ENCODE measurements around the gene RHOBTB3. TPM values are rescaled to one million over a fixed set of nuclear protein-coding genes. Genes with fewer than 3 reads are reported as not detected.
A peak's percentile ranks its signal among the peaks of the same experiment; 100 is the strongest.
"Not testable (repeated sequence)": the region's sequence is repeated elsewhere in the genome, so short reads cannot be mapped to it uniquely, and the experiment has no call there.

Gene RHOBTB3, protein sequence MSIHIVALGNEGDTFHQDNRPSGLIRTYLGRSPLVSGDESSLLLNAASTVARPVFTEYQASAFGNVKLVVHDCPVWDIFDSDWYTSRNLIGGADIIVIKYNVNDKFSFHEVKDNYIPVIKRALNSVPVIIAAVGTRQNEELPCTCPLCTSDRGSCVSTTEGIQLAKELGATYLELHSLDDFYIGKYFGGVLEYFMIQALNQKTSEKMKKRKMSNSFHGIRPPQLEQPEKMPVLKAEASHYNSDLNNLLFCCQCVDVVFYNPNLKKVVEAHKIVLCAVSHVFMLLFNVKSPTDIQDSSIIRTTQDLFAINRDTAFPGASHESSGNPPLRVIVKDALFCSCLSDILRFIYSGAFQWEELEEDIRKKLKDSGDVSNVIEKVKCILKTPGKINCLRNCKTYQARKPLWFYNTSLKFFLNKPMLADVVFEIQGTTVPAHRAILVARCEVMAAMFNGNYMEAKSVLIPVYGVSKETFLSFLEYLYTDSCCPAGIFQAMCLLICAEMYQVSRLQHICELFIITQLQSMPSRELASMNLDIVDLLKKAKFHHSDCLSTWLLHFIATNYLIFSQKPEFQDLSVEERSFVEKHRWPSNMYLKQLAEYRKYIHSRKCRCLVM
- total RNA-seq (2014; rRNA removed; shearing (Covaris generic)), result 51.4 and 53.6 TPM in 2 replicates
- 51.9 and 73.3 TPM in 2 replicates for polyA plus RNA-seq (2015; cell fraction: cytosol; rRNA removed)
- polyA plus RNA-seq (2015; cell fraction: nucleus; rRNA removed), result 75.9 and 80.7 TPM in 2 replicates

GRCh38 chr5:95730730-95731570 is at the start of gene RHOBTB3:
Gene RHOBTB3 (plus strand): TSS chr5:95731336. CDS start chr5:95731683, 347 bp downstream.
- peak; percentile 94 for DNase-seq (ENCODE audit: low read depth)

DNA sequence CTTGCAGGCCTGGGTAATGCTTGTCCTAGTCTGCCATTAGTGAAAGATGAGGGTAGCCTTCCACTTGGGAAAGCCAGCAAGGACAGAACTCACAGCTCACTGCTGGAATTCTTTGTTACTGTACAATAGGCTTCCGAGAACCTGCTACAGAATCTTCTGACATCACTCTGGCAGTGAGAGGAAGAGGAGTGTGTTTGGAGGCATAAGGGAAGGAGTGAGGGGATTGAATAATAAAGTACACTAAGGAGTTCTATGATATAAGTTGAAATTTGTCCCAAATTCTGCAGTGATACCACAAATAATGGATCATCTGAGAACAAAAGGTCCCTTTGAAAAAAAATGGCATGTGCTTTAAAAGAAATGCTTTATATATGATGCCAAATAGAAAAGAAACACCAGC is 48.2 kb upstream of the RHOBTB3 start, which contains the start of gene SPATA9:
SPATA9 (minus strand) TSS at position 101 of the 400 bp plus-strand sequence. CDS start 137 bp downstream, outside the sequence.
- DNase-seq (ENCODE audit: low read depth), result no peak

- DNase-seq (ENCODE audit: low read depth), result no peak
Observed at GRCh38 chr5:95684361-95684760, 46.8 kb upstream of the RHOBTB3 start.

DNA sequence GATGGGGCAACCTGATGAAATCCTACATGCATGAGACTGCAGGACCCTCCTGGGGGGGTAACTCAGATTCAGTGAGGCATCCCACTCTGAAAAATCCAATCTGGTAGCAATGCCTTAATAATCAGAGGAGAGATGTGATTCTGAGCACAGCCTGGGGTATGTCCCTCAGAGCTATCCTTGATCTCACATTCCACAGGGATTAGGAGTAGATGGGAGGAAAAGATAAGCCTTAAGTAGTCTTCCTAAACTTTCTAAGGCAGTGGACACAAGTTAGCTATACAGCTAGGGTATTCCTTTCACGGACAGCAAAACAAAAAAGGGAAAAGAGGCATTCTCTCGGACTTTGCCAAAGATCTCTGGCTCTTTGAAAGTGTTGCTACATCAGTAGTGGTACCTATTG is 44.5 kb upstream of the RHOBTB3 start:
- no peak for DNase-seq (ENCODE audit: low read depth)

GRCh38 chr5:95689680-95690079 is 41.5 kb upstream of the RHOBTB3 start:
- DNase-seq (ENCODE audit: low read depth), result no peak

GRCh38 chr5:95690333-95690732 is 40.8 kb upstream of the RHOBTB3 start:
- DNase-seq (ENCODE audit: low read depth), result no peak

DNA sequence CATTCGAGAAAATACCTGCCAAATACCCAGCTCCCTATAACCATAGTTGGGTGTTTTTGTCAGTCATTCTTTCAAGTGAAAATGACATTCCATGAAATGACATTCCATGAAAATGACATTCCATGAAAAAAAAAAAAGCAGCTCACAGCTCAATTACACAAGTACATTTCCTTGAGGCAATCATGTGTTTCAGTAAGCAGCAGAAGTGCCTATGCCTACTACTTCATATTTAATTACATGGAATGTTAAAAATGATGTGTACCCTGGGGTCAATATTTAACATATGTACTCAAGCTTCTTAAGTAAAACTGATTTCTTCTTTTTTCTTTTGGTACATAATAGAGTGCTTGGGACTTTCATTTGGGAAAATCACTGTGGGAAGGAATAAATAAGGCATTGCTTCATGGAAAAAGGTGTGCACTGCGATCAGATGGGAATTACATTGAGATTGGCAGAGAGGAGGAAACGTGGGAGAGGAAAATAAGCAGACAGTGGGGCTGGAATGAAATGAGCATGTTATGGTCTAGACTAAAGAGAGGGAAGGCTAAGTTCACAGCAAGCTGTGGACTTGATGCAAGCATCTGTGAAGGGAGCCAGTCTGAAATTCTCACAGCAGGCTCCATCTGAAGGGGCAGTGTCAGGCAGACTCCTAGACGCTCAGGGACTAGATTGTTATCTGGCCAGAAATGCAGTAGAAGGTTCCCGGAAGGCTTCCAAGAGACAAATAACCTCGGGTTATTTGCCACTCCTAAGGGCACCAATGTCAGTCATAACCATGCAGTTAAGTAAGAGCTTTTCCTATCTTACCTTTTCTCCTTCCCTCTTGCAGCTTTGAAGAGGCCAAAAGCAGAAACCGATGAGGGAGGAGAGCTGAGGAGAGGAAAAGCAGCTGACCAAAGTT is 33.1 kb upstream of the RHOBTB3 start:
- no peak for DNase-seq (ENCODE audit: low read depth)

DNA sequence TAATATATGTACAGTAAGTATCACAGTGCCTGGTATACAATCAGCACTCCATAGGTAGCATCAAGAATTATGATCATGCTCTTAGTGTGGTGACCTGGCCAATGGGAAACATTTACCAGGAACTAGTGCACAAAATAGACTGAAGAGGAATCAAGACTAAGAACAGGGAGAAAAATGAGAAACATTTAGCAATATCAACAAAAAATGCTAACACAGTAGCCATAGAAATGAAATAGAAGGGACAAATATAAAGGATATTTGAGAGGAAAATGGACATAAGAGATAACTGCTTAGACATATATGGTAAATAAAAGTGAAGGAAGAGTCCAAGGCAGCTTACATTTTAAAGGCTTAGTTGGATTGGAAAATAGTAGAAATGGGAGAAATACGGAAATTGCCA is 31.8 kb upstream of the RHOBTB3 start:
- DNase-seq (ENCODE audit: low read depth), result no peak

DNA sequence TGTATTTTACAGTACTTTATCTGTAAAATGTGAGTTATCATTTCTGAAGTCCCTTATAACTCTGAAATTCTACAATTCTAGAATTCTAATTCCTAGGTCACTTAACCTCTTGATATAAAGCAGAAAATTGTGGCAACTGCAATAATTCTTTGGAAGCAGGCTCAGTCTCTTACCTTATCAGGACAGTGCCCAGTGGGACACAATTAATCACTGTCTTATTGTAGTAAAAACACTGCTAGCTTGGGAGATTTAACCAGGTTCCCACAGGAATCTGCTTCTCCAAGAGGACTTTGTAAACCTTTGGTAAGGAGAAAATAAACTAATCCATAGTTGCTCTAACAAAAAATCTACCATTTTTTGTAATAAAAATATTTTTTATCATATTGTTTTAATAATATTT is 30.1 kb upstream of the RHOBTB3 start:
- no peak for DNase-seq (ENCODE audit: low read depth)

GRCh38 chr5:95704150-95704549 is 27.0 kb upstream of the RHOBTB3 start:
- no peak for DNase-seq (ENCODE audit: low read depth)

DNA sequence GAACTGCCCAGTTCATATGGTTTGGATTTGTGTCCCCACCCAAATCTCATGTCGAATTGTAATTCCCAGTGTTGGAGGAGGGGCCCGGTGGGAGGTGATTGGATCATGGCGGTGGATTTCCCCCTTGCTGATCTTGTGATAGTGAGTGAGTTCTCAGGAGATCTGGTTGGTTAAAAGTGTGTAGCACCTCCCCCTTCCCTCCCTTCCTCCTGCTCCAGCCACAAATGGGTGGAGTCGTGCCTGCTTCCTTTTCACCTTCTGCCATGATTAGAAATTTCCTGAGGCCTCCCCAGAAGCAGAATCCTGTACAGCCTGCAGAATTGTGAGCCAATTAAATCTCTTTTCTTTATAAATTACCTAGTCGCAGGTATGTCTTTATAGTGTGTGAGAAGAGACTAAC is 24.9 kb upstream of the RHOBTB3 start:
- DNase-seq (ENCODE audit: low read depth), result not testable (repeated sequence)

DNA sequence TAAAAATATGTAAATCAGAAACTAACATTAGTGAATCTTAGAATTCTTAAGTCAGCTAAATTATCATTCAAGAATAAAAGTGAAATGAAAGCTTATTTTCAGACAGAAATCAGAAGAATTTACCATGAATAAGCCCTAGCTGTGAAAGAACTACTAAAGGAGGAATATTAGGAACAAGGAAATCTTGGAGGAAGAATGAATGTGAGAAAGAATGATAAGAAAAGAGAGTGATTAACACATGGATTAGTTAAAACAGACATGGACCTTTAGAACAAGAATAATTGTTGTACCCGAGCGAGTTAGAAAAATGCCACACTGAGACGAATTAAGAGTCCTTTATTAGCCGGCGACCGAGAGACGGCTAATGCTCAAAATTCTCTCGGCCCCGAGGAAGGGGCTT is 24.1 kb upstream of the RHOBTB3 start:
- no peak for DNase-seq (ENCODE audit: low read depth)

- DNase-seq (ENCODE audit: low read depth), result not testable (repeated sequence)
Observed at GRCh38 chr5:95707534-95708188, 23.5 kb upstream of the RHOBTB3 start.

DNA sequence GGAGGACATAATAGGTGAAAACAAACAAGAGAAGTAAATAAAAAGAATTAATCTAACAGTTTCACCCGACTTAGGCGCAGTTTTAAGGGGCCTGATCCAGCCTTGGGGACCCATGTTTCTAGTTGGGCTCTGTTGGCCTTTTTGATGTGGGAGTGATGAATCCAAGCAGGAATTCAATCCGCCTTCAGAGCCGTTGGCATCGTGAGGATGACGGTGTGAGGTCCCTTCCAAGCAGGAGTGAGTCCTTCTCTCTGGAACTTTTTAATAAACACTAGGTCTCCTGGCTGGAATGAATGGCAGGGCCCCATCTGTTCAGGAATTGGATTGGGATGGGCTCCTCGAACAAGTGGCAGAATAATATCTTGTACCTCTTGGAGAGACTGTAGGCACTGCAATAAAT is 22.3 kb upstream of the RHOBTB3 start:
- DNase-seq (ENCODE audit: low read depth), result no peak

DNA sequence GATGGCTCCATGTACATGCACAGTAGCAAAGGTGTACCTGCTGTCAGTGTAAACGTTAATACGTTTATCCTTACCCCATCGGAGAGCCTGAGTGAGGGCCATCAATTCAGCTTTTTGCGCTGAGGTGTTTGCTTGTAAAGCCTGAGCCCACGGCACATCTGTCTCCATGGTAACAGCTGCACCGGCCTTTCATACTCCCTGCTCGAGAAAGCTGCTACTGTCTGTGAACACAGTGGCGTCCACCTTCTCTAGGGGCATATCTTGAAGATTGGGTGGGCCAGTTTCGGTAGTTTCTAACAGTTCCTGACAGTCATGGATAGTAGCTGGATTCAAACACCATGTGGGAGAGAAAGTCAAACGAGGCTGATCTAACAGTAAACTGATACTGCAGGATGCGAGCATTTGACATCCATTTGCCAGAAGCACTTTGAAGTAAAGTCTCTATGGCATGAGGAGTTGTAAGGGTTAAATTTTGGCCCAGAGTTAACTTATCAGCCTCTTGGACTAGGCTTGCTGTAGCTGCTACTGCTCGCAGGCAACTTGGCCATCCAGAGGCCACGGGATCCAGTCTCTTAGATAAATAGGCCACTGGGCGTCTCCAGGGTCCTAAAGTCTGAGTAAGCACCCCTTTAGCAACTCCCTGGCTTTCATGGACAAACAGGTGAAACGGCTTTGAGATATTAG is 21.0 kb upstream of the RHOBTB3 start:
- DNase-seq (ENCODE audit: low read depth), result no peak

DNA sequence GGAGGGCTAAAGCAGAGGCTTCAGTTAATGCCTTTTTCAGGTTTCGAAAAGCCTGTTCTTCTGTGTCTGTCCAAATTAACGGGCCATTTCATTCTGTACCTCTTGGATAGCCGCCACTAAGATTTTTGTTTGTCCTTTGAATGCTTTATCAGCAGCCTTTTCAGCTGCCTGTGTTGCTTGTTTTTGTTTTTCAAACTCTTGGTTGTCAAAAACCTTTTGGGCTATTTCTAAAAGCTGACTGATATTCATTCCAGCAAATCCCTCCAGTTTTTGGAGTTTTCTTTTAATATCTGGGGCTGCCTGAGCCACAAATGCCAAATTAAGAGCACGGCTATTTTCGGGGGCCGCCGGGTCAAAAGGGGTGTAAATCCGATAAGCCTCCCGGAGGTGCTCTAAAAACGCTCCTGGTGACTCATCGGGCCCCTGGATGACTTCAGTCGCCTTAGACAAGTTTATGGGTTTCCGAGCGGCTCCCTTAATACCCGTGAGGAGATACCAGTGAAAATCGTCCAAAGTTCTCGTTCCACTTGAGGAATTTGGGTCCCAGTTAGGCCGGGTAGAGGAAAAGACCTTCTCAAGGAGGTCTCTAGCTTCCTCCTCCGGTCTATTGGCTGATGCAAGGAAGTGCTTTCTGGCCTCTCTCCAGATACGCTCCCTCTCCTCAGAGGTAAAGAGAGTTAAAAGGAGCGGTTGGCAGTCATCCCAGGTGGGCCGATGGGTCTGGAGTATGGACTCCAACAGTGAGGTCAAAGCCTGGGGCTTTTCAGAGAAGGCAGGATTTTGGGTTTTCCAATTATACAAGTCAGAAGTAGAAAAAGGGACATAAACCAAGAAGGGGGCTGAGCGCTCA is 20.3 kb upstream of the RHOBTB3 start:
- DNase-seq (ENCODE audit: low read depth), result not testable (repeated sequence)

DNA sequence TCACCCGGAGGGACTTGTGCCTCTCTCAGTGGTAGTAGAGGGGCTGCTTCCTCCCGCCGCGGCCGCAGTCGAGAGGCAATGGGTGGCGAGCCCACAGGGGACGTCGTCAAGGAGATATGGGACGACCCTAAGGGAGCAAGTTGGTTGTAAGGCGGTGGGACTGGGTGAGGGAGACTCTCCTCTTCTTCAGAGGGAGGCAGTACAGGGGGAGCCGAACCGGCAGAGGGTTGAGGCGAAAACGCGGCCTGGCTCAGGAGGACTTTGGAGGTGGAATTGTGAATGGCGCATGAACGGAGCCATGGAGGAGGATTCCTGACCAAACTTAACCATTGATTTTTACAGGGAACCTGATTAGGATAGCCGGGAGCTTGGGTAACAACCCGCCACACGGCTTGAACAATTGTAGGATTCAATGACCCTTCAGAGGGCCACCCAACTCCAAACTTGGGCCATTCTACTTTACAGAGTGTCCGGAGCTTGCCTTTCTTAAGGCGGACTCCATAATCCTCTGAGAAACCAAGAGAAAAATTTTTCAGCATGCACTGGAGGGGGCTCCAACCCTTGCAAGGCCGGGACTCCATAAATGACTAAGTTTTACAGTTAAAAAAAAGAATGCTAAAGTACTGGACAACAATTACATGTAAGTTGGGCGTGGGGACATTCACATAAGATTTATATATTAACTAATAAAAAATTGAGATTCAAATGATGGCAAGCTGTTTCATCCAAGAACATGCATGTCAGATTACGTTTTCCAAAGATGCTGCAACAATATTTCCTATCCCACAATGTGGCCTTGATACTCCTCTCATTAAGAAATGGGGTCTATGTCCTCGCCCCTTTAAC is 19.4 kb upstream of the RHOBTB3 start:
- DNase-seq (ENCODE audit: low read depth), result no peak

All from HT1080 (cell line).